Thoracic aorta (tissue), 2 donors: ENCODE measurements around the gene LRRN2. TPM values are rescaled to one million over a fixed set of nuclear protein-coding genes. Genes with fewer than 3 reads are reported as not detected.

ENCODE experiments used
- ATAC-seq: fragments of 150-250 bp; one replicate; pipeline ENCODE4 v1.8.0; 2017; ENCODE audit warnings: low read depth; ENCODE audit not compliant: insufficient number of reproducible peaks, low FRiP score
- DNase-seq: peaks from one replicate; pipeline ENCODE4 v3.0.0-alpha.2; 2020; ENCODE audit warnings: low spot score
- H3K27ac ChIP-seq, 2 donors: fragments of 200-600 bp; sonication (generic); 1 replicate in 1 of 2; 2 replicates in 1 of 2; pipeline ENCODE4 v1.5.1; 2016; ENCODE audit warnings: mild to moderate bottlenecking in 2 of 2, moderate library complexity in 2 of 2
- H3K27me3 ChIP-seq: fragments of 200-600 bp; sonication (generic); replicated peaks from 2 replicates; pipeline ENCODE4 v1.6.0; 2016; ENCODE audit warnings: mild to moderate bottlenecking; ENCODE audit not compliant: insufficient read depth
- H3K36me3 ChIP-seq: fragments of 200-600 bp; sonication (generic); one replicate; pipeline ENCODE4 v1.5.1; 2016
- H3K4me1 ChIP-seq, 2 donors: fragments of 200-600 bp; sonication (generic); 1 replicate in 1 of 2; 2 replicates in 1 of 2; pipeline versions ENCODE4 v1.5.1 to v1.6.0; 2016; ENCODE audit warnings: low read depth in 2 of 2, mild to moderate bottlenecking in 1 of 2; ENCODE audit not compliant: control insufficient read depth in 1 of 2
- H3K4me3 ChIP-seq: fragments of 200-600 bp; sonication (generic); 2 replicates; pipeline ENCODE4 v1.5.1; 2016; ENCODE audit warnings: mild to moderate bottlenecking
- H3K9me3 ChIP-seq: fragments of 200-600 bp; sonication (generic); 2 replicates; pipeline ENCODE4 v1.5.1; 2016
- CTCF ChIP-seq: fragments of 200-600 bp; sonication (generic); IDR thresholded peaks from one replicate; pipeline ENCODE4 v1.5.1; 2019; ENCODE audit warnings: antibody characterized with exemption
- total RNA-seq, 2 donors: library from RNA; depleted of rRNA; stranded (reverse); fragments of >200 nt; gene quantifications; one replicate each; pipeline versions ENCODE4 v1.1.0 to v1.2.3, GENCODE V29; 2016

Gene LRRN2
- total RNA-seq, 2 donors from 2014 or later, result 0.63 to 0.81 TPM

GRCh38 chr1:204600203-204600602 is 85.3 kb downstream of the LRRN2 start:
- Histone ChIP-seq H3K27ac (no peak overlapping the region), H3K4me3 (no peak overlapping the region), H3K36me3 (no peaks in the 10 kb centered on the region), H3K9me3 (no peaks in the 10 kb centered on the region), H3K27me3 (no peaks in the 10 kb centered on the region), H3K4me1 (no peaks in the 10 kb centered on the region)
- ATAC-seq, result no peak
- no peak for TF ChIP-seq CTCF
- DNase-seq, result no peak

- Histone ChIP-seq H3K4me3 (no peak overlapping the region), H3K36me3 (no peaks in the 10 kb centered on the region), H3K27ac (no peak overlapping the region), H3K9me3 (no peaks in the 10 kb centered on the region), H3K27me3 (no peaks in the 10 kb centered on the region), H3K4me1 (no peaks in the 10 kb centered on the region)
- ATAC-seq (no peak), DNase-seq (no peak)
- no peak for TF ChIP-seq CTCF
These were observed 85.9 kb downstream of the LRRN2 start for GRCh38 chr1:204599596-204599995.

- H3K9me3 ChIP-seq, result no peaks in the 10 kb centered on the region
- no peak for TF ChIP-seq CTCF
- no peak for ATAC-seq
- no peaks in the 10 kb centered on the region for H3K27me3 ChIP-seq
- DNase-seq, result no peak
- no peak overlapping the region for H3K27ac ChIP-seq
- H3K4me3 ChIP-seq, result no peak overlapping the region
- no peaks in the 10 kb centered on the region for H3K36me3 ChIP-seq
- no peaks in the 10 kb centered on the region for H3K4me1 ChIP-seq
These were observed 86.4 kb downstream of the LRRN2 start for GRCh38 chr1:204599098-204599497.

- ATAC-seq (no peak), DNase-seq (no peak)
- H3K4me3 ChIP-seq, result no peak overlapping the region
- no peak for TF ChIP-seq CTCF
- H3K27me3 ChIP-seq, result no peaks in the 10 kb centered on the region
- no peaks in the 10 kb centered on the region for H3K4me1 ChIP-seq
- no peak overlapping the region for H3K27ac ChIP-seq
- no peaks in the 10 kb centered on the region for H3K9me3 ChIP-seq
- H3K36me3 ChIP-seq, result no peaks in the 10 kb centered on the region
These were observed 87.1 kb downstream of the LRRN2 start for GRCh38 chr1:204598319-204598969.

- Histone ChIP-seq H3K27me3 (no peaks in the 10 kb centered on the region), H3K9me3 (no peaks in the 10 kb centered on the region), H3K4me3 (no peak overlapping the region), H3K27ac (no peak overlapping the region), H3K36me3 (no peaks in the 10 kb centered on the region), H3K4me1 (no peaks in the 10 kb centered on the region)
- ATAC-seq (no peak), DNase-seq (no peak)
- no peak for TF ChIP-seq CTCF
These were observed 93.1 kb downstream of the LRRN2 start for GRCh38 chr1:204592246-204592948.
